ENCODE measurements around the gene MSRB1. TPM values are rescaled to one million over a fixed set of nuclear protein-coding genes. Genes with fewer than 3 reads are reported as not detected.
A peak's percentile ranks its signal among the peaks of the same experiment; 100 is the strongest.

MSRB1 gene
- total and polyA plus RNA-seq, 2 of the 8 experiments (the other 6 are each of a cell fraction or from before 2014, with no cell fraction given), result 28.2 to 51.4 TPM

DNA sequence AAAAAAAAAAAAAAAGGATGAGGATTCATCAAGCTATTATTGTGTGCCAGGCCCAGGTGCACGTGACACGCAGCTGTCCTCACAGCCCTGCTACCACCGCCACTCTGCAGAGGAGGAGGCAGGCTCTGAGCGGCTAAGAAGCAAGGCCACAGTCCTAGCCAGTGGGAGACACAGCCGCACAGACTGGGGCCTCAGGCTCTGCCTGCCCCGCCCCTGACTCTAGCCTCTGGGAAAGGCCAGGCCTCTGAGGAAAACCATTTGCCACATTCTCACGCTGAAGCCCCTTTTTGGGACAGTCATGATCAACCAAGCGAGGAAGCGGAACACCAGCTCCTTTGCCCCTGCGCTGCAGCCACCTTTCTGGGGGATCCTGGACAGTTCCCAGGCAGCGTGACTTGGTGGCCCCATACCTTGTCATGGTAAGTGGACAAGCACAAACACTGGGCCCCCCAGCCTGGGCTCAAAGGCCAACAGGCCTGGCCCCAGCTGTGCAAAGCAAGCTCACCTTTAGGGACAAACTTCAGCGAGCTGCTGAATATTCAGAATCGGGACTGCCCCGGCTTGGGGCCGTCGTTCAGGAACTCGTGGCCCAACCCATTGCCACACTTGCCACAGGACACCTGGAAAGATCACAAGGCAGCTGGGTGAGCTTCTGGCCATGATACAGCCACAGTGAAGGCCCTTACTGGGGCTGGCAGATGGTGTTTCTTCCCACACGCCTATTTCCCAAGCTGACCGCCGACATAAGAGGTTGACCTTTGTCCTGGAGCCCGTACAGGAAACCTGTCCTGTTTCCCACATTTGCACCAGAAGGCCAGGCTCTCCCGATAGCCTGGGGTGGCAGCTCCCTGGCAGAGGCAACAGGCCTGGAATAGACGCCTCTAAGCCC is 2.5 kb downstream of the MSRB1 start:
- no peak overlapping the region for H2BK5ac ChIP-seq (ENCODE audit: low read depth, low read length)
- WGBS, 2 experiments (ENCODE audit: extremely low coverage in 1 of 2, insufficient coverage in 1 of 2, insufficient read length in 1 of 2, insufficient replicate concordance in 2 of 2, low coverage in 1 of 2, low lambda C conversion rate in 2 of 2, missing lambda C conversion rate in 1 of 2), result 94% methylated on average over 22 of the region's 23 CpGs; no CpG with 5 or more reads in 1 of the 2 experiments
- CTCF ChIA-PET (ENCODE audit: partially characterized antibody), result interaction anchor here (0.6 to 6.3 kb wide), 19 partner anchors 9 to 1698 kb away, joined by 3 to 62 read pairs (median 5); partner anchors contain the start of genes MEIOB and RPL3L
- H3K23me2 ChIP-seq (ENCODE audit: low read depth, low read length), result peaks cover 6% of the 10 kb centered on the region; the same call in 1 of the 2 replicates
- no peak overlapping the region for H3K4ac ChIP-seq (replicated peaks; ENCODE audit: insufficient read length, low read depth, low read length)
- H3K79me1 ChIP-seq (ENCODE audit: low read depth, low read length), result no peaks in the 10 kb centered on the region
- POLR2A ChIA-PET (ENCODE audit: partially characterized antibody), result interaction anchor here (0.6 to 11.7 kb wide), 6 partner anchors 8 to 971 kb away, joined by 3 to 336 read pairs (median 4); partner anchors contain the start of genes GFER, NDUFB10, RNF151 and RPL3L
- H3K79me2 ChIP-seq (ENCODE audit: control insufficient read depth in 1 of 2, insufficient read depth in 2 of 2, low read length in 2 of 2), result no peaks in the 10 kb centered on the region
- peaks cover 4 to 12% (median 8%) of the 10 kb centered on the region in 4 experiments; a peak in 5 of 8 replicates for H3K36me3 ChIP-seq (ENCODE audit: control insufficient read depth in 2 of 4, insufficient read depth in 4 of 4, low read length in 3 of 4)
- peaks cover 0 to 2% (median 0%) of the 10 kb centered on the region in 4 experiments; a peak in 1 of 7 replicates for H3K27me3 ChIP-seq (replicated peaks in 1 of 4; ENCODE audit: control insufficient read depth in 3 of 4, extremely low read depth in 1 of 4, insufficient read depth in 3 of 4, low read length in 3 of 4)
- no peak overlapping the region for H2BK12ac ChIP-seq (ENCODE audit: low read depth, low read length)
- no peak overlapping the region for H2BK120ac ChIP-seq (replicated peaks; ENCODE audit: low read depth, low read length)
- H2AFZ ChIP-seq (ENCODE audit: low read length), result no peak overlapping the region
- no peak overlapping the region for H4K5ac ChIP-seq (ENCODE audit: insufficient read length, low read depth, low read length)
- H4K20me1 ChIP-seq (replicated peaks in 1 of 2; ENCODE audit: control insufficient read depth in 1 of 2, insufficient read depth in 2 of 2, low read length in 2 of 2), result peaks cover 0 to 4% of the 10 kb centered on the region in 2 experiments
- H4K91ac ChIP-seq (replicated peaks; ENCODE audit: insufficient read length, low read length), result no peak overlapping the region
- H3K14ac ChIP-seq (ENCODE audit: insufficient read length), result no peak overlapping the region
- no peaks in the 10 kb centered on the region for H3K9me3 ChIP-seq (ENCODE audit: insufficient read depth in 2 of 2, low read depth in 1 of 2, low read length in 1 of 2)
- no peak overlapping the region for H3K23ac ChIP-seq (ENCODE audit: insufficient read length)
- H2BK15ac ChIP-seq (ENCODE audit: low read length), result no peak overlapping the region
- no peak overlapping the region for H3K56ac ChIP-seq (replicated peaks; ENCODE audit: insufficient read length, low read depth, low read length)
- H3K18ac ChIP-seq (ENCODE audit: extremely low read depth, low read length), result no peak overlapping the region
- TF ChIP-seq KDM4A (IDR thresholded peaks at IDR 0.05; ENCODE audit: low read depth, low read length, severe bottlenecking), result no peak
- no peak for TF ChIP-seq RFX5 (IDR thresholded peaks at IDR 0.05; ENCODE audit: borderline replicate concordance, low read depth, low read length)
- TF ChIP-seq ZNF274 (IDR thresholded peaks at IDR 0.05; ENCODE audit: borderline replicate concordance, extremely low read depth, low read length), result no peak
- H2AK5ac ChIP-seq (ENCODE audit: low read depth, low read length), result no peak overlapping the region
- H3K27ac ChIP-seq (ENCODE audit: low read depth, low read length), result no peak overlapping the region
- no peak overlapping the region for H2BK20ac ChIP-seq (ENCODE audit: low read length)
- DNase-seq (ENCODE audit: low read depth in 1 of 2, low spot score in 2 of 2) (no peak), FAIRE-seq (no peak)
- H4K8ac ChIP-seq (ENCODE audit: extremely low read depth, insufficient read depth, low read length), result peak overlapping the region; percentile 76; the same call in 1 of the 2 replicates
- no peak overlapping the region; a peak in 1 of 7 replicates for H3K9ac ChIP-seq (replicated peaks in 1 of 4; ENCODE audit: extremely low read depth in 1 of 4, low read depth in 3 of 4, low read length in 3 of 4)
- no peak overlapping the region for H3K4me2 ChIP-seq (ENCODE audit: insufficient read depth in 1 of 2, low read depth in 2 of 2, low read length in 2 of 2)
- H3K4me1 ChIP-seq (replicated peaks in 1 of 4; ENCODE audit: control insufficient read depth in 3 of 4, insufficient read depth in 4 of 4, low read length in 3 of 4), result peaks cover 0 to 8% (median 6%) of the 10 kb centered on the region in 4 experiments; a peak in 5 of 7 replicates
- no peak overlapping the region for H3K4me3 ChIP-seq (ENCODE audit: extremely low read depth in 1 of 4, insufficient read depth in 2 of 4, low read depth in 3 of 4, low read length in 4 of 4)

All from H1 (cell line).